Trophoblast cell (in vitro differentiated cells and primary cell): ENCODE results near the gene BTBD9.

Experiments
- DNase-seq, 2 donors: peaks; one replicate each; pipeline ENCODE4 v3.0.0-alpha.2; 2016
- H2AFZ ChIP-seq: 2 replicates; pipeline ENCODE4 v1.6.1; 2013; ENCODE audit warnings: low read length, moderate library complexity, mild to moderate bottlenecking; ENCODE audit not compliant: insufficient read depth, poor library complexity
- H2AK5ac ChIP-seq: 2 replicates; pipeline ENCODE4 v1.6.1; 2013; ENCODE audit warnings: mild to moderate bottlenecking, low read length
- H2BK120ac ChIP-seq: 2 replicates; pipeline ENCODE4 v1.6.1; 2013; ENCODE audit warnings: low read length, mild to moderate bottlenecking, moderate library complexity; ENCODE audit not compliant: insufficient read depth, poor library complexity
- H2BK12ac ChIP-seq: 2 replicates; pipeline ENCODE4 v1.6.1; 2013; ENCODE audit warnings: mild to moderate bottlenecking, low read length, moderate library complexity
- H2BK5ac ChIP-seq: 2 replicates; pipeline ENCODE4 v1.6.1; 2013; ENCODE audit warnings: low read length, low read depth, moderate library complexity, mild to moderate bottlenecking; ENCODE audit not compliant: poor library complexity
- H3K14ac ChIP-seq: 2 replicates; pipeline ENCODE4 v1.6.1; 2013; ENCODE audit warnings: mild to moderate bottlenecking, low read length
- H3K18ac ChIP-seq: 2 replicates; pipeline ENCODE4 v1.6.1; 2013; ENCODE audit warnings: mild to moderate bottlenecking, low read length
- H3K23ac ChIP-seq: 2 replicates; pipeline ENCODE4 v1.6.1; 2013; ENCODE audit warnings: low read length
- H3K27ac ChIP-seq: 2 replicates; pipeline ENCODE4 v1.5.1; 2013; ENCODE audit warnings: low read depth, mild to moderate bottlenecking, inconsistent platforms, low read length, moderate library complexity
- H3K27me3 ChIP-seq: 2 replicates; pipeline ENCODE4 v1.6.1; 2013; ENCODE audit warnings: inconsistent platforms, mild to moderate bottlenecking, low read length, moderate library complexity; ENCODE audit not compliant: insufficient read depth
- H3K36me3 ChIP-seq, 2 experiments: 1 replicate in 1 of 2; 2 replicates in 1 of 2; pipeline ENCODE4 v1.6.1; 2013; ENCODE audit warnings: low read length in 2 of 2, mild to moderate bottlenecking in 2 of 2, moderate library complexity in 1 of 2; ENCODE audit not compliant: insufficient read depth in 2 of 2, control insufficient read depth in 1 of 2
- H3K4ac ChIP-seq: 2 replicates; pipeline ENCODE4 v1.6.1; 2013; ENCODE audit warnings: low read depth, mild to moderate bottlenecking, low read length, moderate library complexity
- H3K4me1 ChIP-seq, 2 experiments: 1 replicate in 1 of 2; 2 replicates in 1 of 2; pipeline ENCODE4 v1.6.1; 2013; ENCODE audit warnings: low read length in 2 of 2, mild to moderate bottlenecking in 2 of 2, moderate library complexity in 1 of 2; ENCODE audit not compliant: insufficient read depth in 2 of 2, control insufficient read depth in 1 of 2
- H3K4me2 ChIP-seq: 2 replicates; pipeline ENCODE4 v1.6.1; 2013; ENCODE audit warnings: inconsistent platforms, mild to moderate bottlenecking, low read length, moderate library complexity
- H3K4me3 ChIP-seq: 2 replicates; pipeline ENCODE4 v1.5.1; 2013; ENCODE audit warnings: mild to moderate bottlenecking, low read depth, low read length, inconsistent platforms
- H3K79me1 ChIP-seq: one replicate; pipeline ENCODE4 v1.6.1; 2013; ENCODE audit warnings: low read length
- H3K79me2 ChIP-seq: 2 replicates; pipeline ENCODE4 v1.6.1; 2013; ENCODE audit warnings: low read length, mild to moderate bottlenecking; ENCODE audit not compliant: control insufficient read depth, insufficient read depth, poor library complexity
- H3K9ac ChIP-seq: 2 replicates; pipeline ENCODE4 v1.6.1; 2013; ENCODE audit warnings: mild to moderate bottlenecking, low read length
- H3K9me3 ChIP-seq: 2 replicates; pipeline ENCODE4 v1.6.1; 2013; ENCODE audit warnings: low read depth, mild to moderate bottlenecking, control low read depth, inconsistent platforms, low read length; ENCODE audit not compliant: insufficient read depth
- H4K12ac ChIP-seq: 2 replicates; pipeline ENCODE4 v1.6.1; 2013; ENCODE audit warnings: low read depth, mild to moderate bottlenecking, low read length, moderate library complexity
- H4K8ac ChIP-seq: 2 replicates; pipeline ENCODE4 v1.6.1; 2013; ENCODE audit warnings: low read depth, mild to moderate bottlenecking, low read length, moderate library complexity
- H4K91ac ChIP-seq: one replicate; pipeline ENCODE4 v1.6.1; 2013; ENCODE audit warnings: low read depth, mild to moderate bottlenecking, low read length, moderate library complexity
- WGBS: extraction: QIAGEN DNeasy Blood & Tissue Kit; methylation state at CpG from one replicate; pipeline ENCODE4 v1.1.7; 2013; ENCODE audit warnings: missing lambda C conversion rate; ENCODE audit not compliant: insufficient read length, insufficient coverage; ENCODE audit errors: extremely low coverage; 5-methylcytosine and 5-hydroxymethylcytosine counted together

The BTBD9 gene

DNA sequence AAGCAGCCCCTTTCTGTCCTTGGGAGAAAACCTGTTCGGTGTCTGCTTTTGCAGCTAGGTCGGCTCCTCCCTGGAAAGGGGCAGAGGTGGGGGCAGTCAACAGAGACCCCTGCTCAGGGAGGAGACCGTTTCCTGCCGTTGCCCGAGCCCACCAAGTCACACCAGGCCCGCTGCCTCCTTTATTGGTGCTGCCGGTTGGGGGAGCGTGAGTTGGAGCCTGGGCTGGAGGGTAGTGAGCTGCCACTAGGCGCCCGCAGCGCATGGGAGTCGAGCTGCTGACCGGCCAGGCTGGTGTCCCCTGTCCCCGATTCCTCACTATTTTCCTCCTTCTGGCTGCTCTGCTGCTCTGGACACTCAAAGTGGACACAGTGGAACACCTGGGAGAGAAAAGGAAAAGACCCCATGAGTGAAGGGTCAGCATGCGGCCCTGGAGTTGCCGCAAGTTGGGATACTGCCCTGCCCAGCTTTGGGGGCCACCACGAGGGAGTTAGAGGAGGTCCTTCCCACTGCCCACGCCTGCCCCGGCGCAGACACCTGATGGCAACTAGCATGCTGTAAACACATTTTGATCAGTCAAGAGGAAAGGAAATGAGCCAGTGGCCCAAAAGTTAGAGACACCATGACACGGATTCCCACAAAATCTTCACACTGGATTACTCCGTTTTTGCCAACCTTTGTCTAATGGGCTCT is 464.8 kb downstream of the BTBD9 start:
- WGBS = no CpG with 5 or more reads among the region's 22 CpGs

DNA sequence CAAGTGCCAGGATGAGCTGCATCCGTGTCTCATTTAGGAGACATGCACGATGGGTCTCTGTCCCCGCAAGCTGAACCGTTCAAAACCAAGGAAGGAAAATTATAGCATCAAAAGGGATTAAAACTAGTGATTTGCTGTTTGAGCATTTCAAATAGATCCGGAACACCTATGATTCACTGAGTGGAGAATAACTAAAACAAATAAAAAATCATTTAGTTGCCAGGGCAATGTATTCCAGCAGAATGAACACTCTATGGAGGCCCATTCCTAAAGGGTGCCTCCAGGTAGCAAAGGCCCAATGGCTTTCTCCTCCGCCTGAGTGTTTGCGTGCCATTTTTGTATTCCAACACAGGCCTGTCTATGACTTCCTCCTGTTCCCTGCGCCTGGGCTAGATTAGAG is 465.4 kb downstream of the BTBD9 start:
- no CpG with 5 or more reads among the region's 8 CpGs for WGBS

More for the DNA sequence above, 464.8 kb downstream of the BTBD9 start:
- H2BK120ac ChIP-seq = no peak overlapping the region
- no peak overlapping the region for H3K23ac ChIP-seq
- no peaks in the 10 kb centered on the region for H3K79me1 ChIP-seq
- no peak overlapping the region for H3K9ac ChIP-seq
- no peak overlapping the region for H2BK12ac ChIP-seq
- no peaks in the 10 kb centered on the region for H3K79me2 ChIP-seq
- H4K8ac ChIP-seq = no peak overlapping the region
- DNase-seq = no peak
- no peak overlapping the region for H2AFZ ChIP-seq
- no peak overlapping the region for H3K4me2 ChIP-seq
- no peak overlapping the region for H3K18ac ChIP-seq
- no peak overlapping the region for H3K14ac ChIP-seq
- H3K4ac ChIP-seq = no peak overlapping the region
- H4K91ac ChIP-seq = no peak overlapping the region
- H3K9me3 ChIP-seq = no peaks in the 10 kb centered on the region
- no peaks in the 10 kb centered on the region for H3K36me3 ChIP-seq
- no peaks in the 10 kb centered on the region for H3K27me3 ChIP-seq
- H2AK5ac ChIP-seq = no peak overlapping the region
- no peak overlapping the region for H4K12ac ChIP-seq
- H3K4me1 ChIP-seq = no peaks in the 10 kb centered on the region
- no peak overlapping the region for H3K27ac ChIP-seq
- H3K4me3 ChIP-seq = no peak overlapping the region
- H2BK5ac ChIP-seq = no peak overlapping the region

GRCh38 chr6:38173909-38174308 is 465.8 kb downstream of the BTBD9 start:
- Histone ChIP-seq H2AFZ (no peak overlapping the region), H2AK5ac (no peak overlapping the region), H3K9ac (no peak overlapping the region), H2BK120ac (no peak overlapping the region), H3K4ac (no peak overlapping the region), H3K27me3 (no peaks in the 10 kb centered on the region), H3K4me1 (no peaks in the 10 kb centered on the region), H3K4me3 (no peak overlapping the region), H3K23ac (no peak overlapping the region), H3K4me2 (no peak overlapping the region), H3K36me3 (no peaks in the 10 kb centered on the region), H4K12ac (no peak overlapping the region), H3K79me1 (no peaks in the 10 kb centered on the region), H2BK5ac (no peak overlapping the region), H3K27ac (no peak overlapping the region), H3K14ac (no peak overlapping the region), H2BK12ac (no peak overlapping the region), H3K18ac (no peak overlapping the region), H4K8ac (no peak overlapping the region), H3K79me2 (no peaks in the 10 kb centered on the region), H4K91ac (no peak overlapping the region), H3K9me3 (no peaks in the 10 kb centered on the region)
- no CpG with 5 or more reads among the region's 11 CpGs for WGBS
- DNase-seq = no peak

More for the DNA sequence above, 465.4 kb downstream of the BTBD9 start:
- H3K27me3 ChIP-seq = no peaks in the 10 kb centered on the region
- no peak overlapping the region for H3K27ac ChIP-seq
- no peak overlapping the region for H4K12ac ChIP-seq
- DNase-seq = no peak
- H2AK5ac ChIP-seq = no peak overlapping the region
- no peak overlapping the region for H2BK120ac ChIP-seq
- no peak overlapping the region for H3K4me3 ChIP-seq
- no peaks in the 10 kb centered on the region for H3K36me3 ChIP-seq
- no peak overlapping the region for H4K8ac ChIP-seq
- no peak overlapping the region for H3K18ac ChIP-seq
- H2AFZ ChIP-seq = no peak overlapping the region
- H4K91ac ChIP-seq = no peak overlapping the region
- H3K9ac ChIP-seq = no peak overlapping the region
- no peak overlapping the region for H3K23ac ChIP-seq
- no peak overlapping the region for H3K4me2 ChIP-seq
- no peak overlapping the region for H3K4ac ChIP-seq
- H3K14ac ChIP-seq = no peak overlapping the region
- no peak overlapping the region for H2BK5ac ChIP-seq
- H2BK12ac ChIP-seq = no peak overlapping the region
- H3K4me1 ChIP-seq = no peaks in the 10 kb centered on the region
- no peaks in the 10 kb centered on the region for H3K9me3 ChIP-seq
- no peaks in the 10 kb centered on the region for H3K79me1 ChIP-seq
- no peaks in the 10 kb centered on the region for H3K79me2 ChIP-seq

GRCh38 chr6:38172739-38173410 is 466.9 kb downstream of the BTBD9 start:
- no peaks in the 10 kb centered on the region for H3K27me3 ChIP-seq
- WGBS = no CpG with 5 or more reads among the region's 15 CpGs

More at GRCh38 chr6:38172739-38173410, 466.9 kb downstream of the BTBD9 start:
- Histone ChIP-seq H3K4me1 (no peaks in the 10 kb centered on the region), H2AK5ac (no peak overlapping the region), H2BK12ac (no peak overlapping the region), H3K23ac (no peak overlapping the region), H2BK5ac (no peak overlapping the region), H3K9me3 (no peaks in the 10 kb centered on the region), H3K4me3 (no peak overlapping the region), H3K4me2 (no peak overlapping the region), H3K79me2 (no peaks in the 10 kb centered on the region), H2AFZ (no peak overlapping the region), H3K14ac (no peak overlapping the region), H2BK120ac (no peak overlapping the region), H3K18ac (no peak overlapping the region), H3K9ac (no peak overlapping the region), H3K36me3 (no peaks in the 10 kb centered on the region), H4K12ac (no peak overlapping the region), H4K8ac (no peak overlapping the region), H3K79me1 (no peaks in the 10 kb centered on the region), H3K27ac (no peak overlapping the region), H4K91ac (no peak overlapping the region), H3K4ac (no peak overlapping the region)
- peak in 1 of 2 donors; percentile 17 for DNase-seq
